ENCODE results near the gene ST6GAL1. TPM values are rescaled to one million over a fixed set of nuclear protein-coding genes. Genes with fewer than 3 reads are reported as not detected.

ST6GAL1 gene
- total and polyA plus RNA-seq, 2 of the 4 experiments (the other 2 are of a cell fraction), result 1.4 to 2.9 TPM

- Histone ChIP-seq H3K9me3 (ENCODE audit: control insufficient read depth, insufficient read depth, low read length) (no peaks in the 10 kb centered on the region), H3K56ac (ENCODE audit: extremely low read depth, insufficient read depth, low read length) (no peak overlapping the region), H2AK5ac (ENCODE audit: low read depth, low read length) (no peak overlapping the region), H3K79me1 (ENCODE audit: low read depth in 1 of 2, low read length in 2 of 2) (no peaks in the 10 kb centered on the region), H2BK120ac (ENCODE audit: low read depth, low read length) (no peak overlapping the region), H4K91ac (ENCODE audit: insufficient read depth, low read depth, low read length) (no peak overlapping the region), H3K14ac (replicated peaks; ENCODE audit: low read depth, low read length) (no peak overlapping the region), H4K8ac (ENCODE audit: low read depth in 2 of 2, low read length in 2 of 2) (no peak overlapping the region), H2BK20ac (ENCODE audit: low read depth, low read length) (no peak overlapping the region), H3K27ac (ENCODE audit: insufficient read depth, low read length) (no peak overlapping the region), H3K36me3 (ENCODE audit: control insufficient read depth, insufficient read depth, low read length) (no peaks in the 10 kb centered on the region), H2AK9ac (replicated peaks; ENCODE audit: low read depth, low read length, poor library complexity) (no peak overlapping the region), H2BK15ac (ENCODE audit: low read depth, low read length) (no peak overlapping the region), H2BK5ac (ENCODE audit: low read depth, low read length, poor library complexity, severe bottlenecking) (no peak overlapping the region), H3K27me3 (ENCODE audit: control insufficient read depth, insufficient read depth, low read length) (no peaks in the 10 kb centered on the region), H3K4me1 (ENCODE audit: control insufficient read depth, insufficient read depth, low read length) (no peaks in the 10 kb centered on the region), H3K18ac (ENCODE audit: low read depth, low read length) (no peak overlapping the region), H3K4me2 (ENCODE audit: low read depth, low read length) (no peak overlapping the region), H2AFZ (replicated peaks; ENCODE audit: low read length, poor library complexity) (no peak overlapping the region), H3K4me3 (ENCODE audit: insufficient read depth, low read depth, low read length) (no peak overlapping the region), H3K4ac (ENCODE audit: low read depth, low read length) (no peak overlapping the region), H3K9me1 (ENCODE audit: insufficient read depth, low read length) (no peaks in the 10 kb centered on the region), H4K20me1 (ENCODE audit: insufficient read depth, low read length) (no peaks in the 10 kb centered on the region), H4K5ac (ENCODE audit: low read depth, low read length) (no peak overlapping the region), H3K23ac (ENCODE audit: low read depth, low read length) (no peak overlapping the region), H3K9ac (ENCODE audit: low read depth, low read length) (no peak overlapping the region)
- dilution Hi-C loops (cut with HindIII; ENCODE audit: low sequenced_read_pairs, unreplicated experiment), result no loop called here
- intact Hi-C loops (cut with micrococcal nuclease), result no loop called here
- BruUV-seq (replicated peaks), result no TSS peak
- POLR2A ChIA-PET (ENCODE audit: unreplicated experiment), result no interaction called here
- CTCF ChIA-PET, result no interaction called here
- TF ChIP-seq RAD21 (IDR thresholded peaks at IDR 0.05; ENCODE audit: low read length) (no peak), USF2 (IDR thresholded peaks at IDR 0.05; ENCODE audit: low read depth, low read length) (no peak), RCOR1 (IDR thresholded peaks at IDR 0.05; ENCODE audit: insufficient replicate concordance, low read length) (no peak), MAZ (IDR thresholded peaks at IDR 0.05; ENCODE audit: borderline replicate concordance, low read depth, low read length) (no peak), POLR2A (IDR thresholded peaks at IDR 0.05; ENCODE audit: low read depth, low read length) (no peak), BHLHE40 (IDR thresholded peaks at IDR 0.05; ENCODE audit: low read depth, low read length) (no peak), SMC3 (IDR thresholded peaks at IDR 0.05; ENCODE audit: low read depth, low read length) (no peak), CEBPB (IDR thresholded peaks at IDR 0.05; ENCODE audit: low read depth, low read length) (no peak), FOS (IDR thresholded peaks at IDR 0.05; ENCODE audit: low read depth, low read length) (no peak), CHD1 (IDR thresholded peaks at IDR 0.05; ENCODE audit: low read depth, low read length) (no peak), MAFK (IDR thresholded peaks at IDR 0.05; ENCODE audit: low read depth, low read length) (no peak), CTCF (conservative IDR thresholded peaks at IDR 0.05; ENCODE audit: low read depth, low read length) (no peak), MXI1 (IDR thresholded peaks at IDR 0.05; ENCODE audit: borderline replicate concordance, low read depth, low read length) (no peak), RFX5 (IDR thresholded peaks at IDR 0.05; ENCODE audit: low read depth, low read length) (no peak), NFE2L2 (IDR thresholded peaks at IDR 0.05; ENCODE audit: low read depth, low read length) (no peak)
- TF ChIP-seq, protein P1, sequence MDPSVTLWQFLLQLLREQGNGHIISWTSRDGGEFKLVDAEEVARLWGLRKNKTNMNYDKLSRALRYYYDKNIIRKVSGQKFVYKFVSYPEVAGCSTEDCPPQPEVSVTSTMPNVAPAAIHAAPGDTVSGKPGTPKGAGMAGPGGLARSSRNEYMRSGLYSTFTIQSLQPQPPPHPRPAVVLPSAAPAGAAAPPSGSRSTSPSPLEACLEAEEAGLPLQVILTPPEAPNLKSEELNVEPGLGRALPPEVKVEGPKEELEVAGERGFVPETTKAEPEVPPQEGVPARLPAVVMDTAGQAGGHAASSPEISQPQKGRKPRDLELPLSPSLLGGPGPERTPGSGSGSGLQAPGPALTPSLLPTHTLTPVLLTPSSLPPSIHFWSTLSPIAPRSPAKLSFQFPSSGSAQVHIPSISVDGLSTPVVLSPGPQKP (IDR thresholded peaks at IDR 0.05; ENCODE audit: borderline replicate concordance, low read depth, low read length), result no peak
- in situ Hi-C loops (cut with MboI; ENCODE audit: low sequenced_read_pairs), result no loop called here
- ATAC-seq (ENCODE audit: low read depth), result no peak
- no peak for DNase-seq
- WGBS, 2 experiments (ENCODE audit: extremely low coverage in 2 of 2, insufficient read length in 1 of 2), result no CpG with 5 or more reads among the region's 3 CpGs
These were observed 90.0 kb downstream of the ST6GAL1 start for GRCh38 chr3:187020376-187020775.
